LNCaP clone FGC (cell line): Measurements from ENCODE around the gene GNB1L.

Experiments
- DNase-seq: peaks from one replicate; pipeline ENCODE4 v3.0.0-alpha.2; 2011; ENCODE audit warnings: low read depth
- H3K4me3 ChIP-seq: 2 replicates; pipeline ENCODE4 v1.5.1; 2011; ENCODE audit warnings: mild to moderate bottlenecking, low read depth, low read length, control low read depth
- CTCF ChIP-seq: IDR thresholded peaks from 2 replicates; pipeline ENCODE4 v1.5.1; 2012; ENCODE audit warnings: mild to moderate bottlenecking; ENCODE audit not compliant: control insufficient read depth, insufficient read depth; ENCODE audit errors: extremely low read depth

GNB1L gene

GRCh38 chr22:19888131-19888746 is 33.6 kb upstream of the GNB1L start:
- TF ChIP-seq CTCF = no peak
- DNase-seq = no peak
- H3K4me3 ChIP-seq = no peak overlapping the region

DNA sequence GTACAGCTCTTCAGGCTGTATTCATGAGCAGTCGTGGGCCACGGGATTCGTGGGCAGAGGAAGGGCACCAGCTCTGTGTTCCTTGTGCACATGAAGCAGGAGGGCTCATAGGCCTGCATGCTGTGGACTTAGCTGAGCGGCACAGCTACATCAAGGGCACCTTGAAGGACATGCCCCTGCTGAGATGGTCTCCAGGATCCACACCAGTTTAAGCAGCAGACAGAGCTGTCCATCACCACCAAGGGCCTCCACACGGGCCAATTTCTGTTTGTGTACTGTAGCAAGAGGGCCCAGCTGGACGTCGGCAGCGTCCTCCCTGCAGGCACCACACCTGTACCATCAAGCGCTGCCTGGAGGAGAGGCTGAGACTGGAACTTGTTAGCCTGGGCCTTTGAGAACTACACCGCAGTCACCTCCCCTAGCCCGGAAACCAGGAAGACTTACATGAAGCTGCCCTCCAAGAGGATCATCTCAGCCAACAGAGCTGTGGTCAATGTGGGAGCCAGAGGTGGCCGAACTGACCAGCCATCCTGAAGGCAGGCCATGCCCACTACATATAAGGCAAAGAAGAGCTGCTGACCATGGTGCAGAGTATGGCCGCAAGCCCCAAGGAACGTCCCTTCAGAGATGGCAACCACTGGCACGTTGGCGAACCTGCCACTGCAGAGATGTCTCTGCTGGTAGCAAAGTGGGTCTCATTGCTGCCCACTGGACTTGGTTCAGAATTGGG is 32.7 kb upstream of the GNB1L start:
- no peak for TF ChIP-seq CTCF
- no peak for DNase-seq
- no peak overlapping the region for H3K4me3 ChIP-seq

GRCh38 chr22:19886605-19887255 is 32.1 kb upstream of the GNB1L start:
- no peak for TF ChIP-seq CTCF
- no peak for DNase-seq
- H3K4me3 ChIP-seq = no peak overlapping the region

GRCh38 chr22:19885841-19886592 is 31.3 kb upstream of the GNB1L start:
- no peak for DNase-seq
- TF ChIP-seq CTCF = no peak
- no peak overlapping the region for H3K4me3 ChIP-seq

DNA sequence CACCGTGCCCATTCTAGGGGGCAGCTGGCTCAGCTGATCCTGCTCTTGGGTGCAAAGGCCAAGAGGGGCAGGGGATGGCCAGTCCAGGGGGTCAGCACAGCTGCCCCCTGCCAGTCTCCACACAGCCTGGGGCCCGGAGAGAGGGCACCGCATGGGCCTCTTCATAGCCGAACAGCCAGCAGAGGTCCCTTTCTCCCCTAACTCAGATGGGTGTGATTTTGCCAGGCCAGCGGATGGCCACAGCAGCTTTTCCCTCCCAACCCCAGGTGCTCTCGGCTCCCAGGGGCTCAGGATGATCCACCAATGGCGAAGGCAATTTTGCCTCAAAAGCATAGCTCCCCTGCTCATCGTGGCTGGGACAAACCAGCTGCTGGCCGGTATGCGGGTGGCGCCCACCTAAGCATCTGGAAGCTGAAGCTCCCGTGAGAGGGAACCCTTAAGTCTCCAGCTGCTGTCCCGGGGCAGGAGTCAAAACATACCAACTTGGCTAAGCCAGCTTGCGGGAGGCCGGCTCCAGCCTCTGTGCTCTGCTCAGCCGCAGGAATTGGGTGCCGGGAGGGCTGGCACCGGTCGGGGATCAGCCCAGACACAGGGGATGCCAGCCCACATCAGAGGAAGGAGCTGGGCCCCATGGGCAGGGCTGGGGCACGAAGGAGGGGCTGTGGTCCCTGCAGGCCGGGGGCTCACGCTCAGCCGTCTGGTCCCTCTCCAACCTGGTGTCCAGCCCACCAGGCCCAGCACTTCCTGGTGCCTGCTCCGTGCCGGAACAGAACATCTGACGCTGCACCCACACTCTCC is 30.5 kb upstream of the GNB1L start:
- no peak for DNase-seq
- no peak overlapping the region for H3K4me3 ChIP-seq
- no peak for TF ChIP-seq CTCF
